HL-60/S4 (cell line): ENCODE data around the gene GLB1L.
"Not testable (repeated sequence)": the region's sequence is repeated elsewhere in the genome, so short reads cannot be mapped to it uniquely, and the experiment has no call there.

ENCODE experiments used
- in situ Hi-C: fragments of 300-500 bp; cut with MboI; formaldehyde crosslinking; loops from 2 replicates; pipeline ENCODE4 v1.14.3; 2022; ENCODE audit warnings: low sequenced_read_pairs

The GLB1L gene

GRCh38 chr2:219209236-219210195 is 35.7 kb downstream of the GLB1L start:
- in situ Hi-C loops, result loop anchor here (10.0 kb wide), 1 partner anchor 45 kb away; the partner anchor contains the start of gene NHEJ1

GRCh38 chr2:219207884-219208740 is 37.1 kb downstream of the GLB1L start:
- in situ Hi-C loops, result no loop called here

GRCh38 chr2:219207134-219207883 is 37.9 kb downstream of the GLB1L start:
- in situ Hi-C loops, result no loop called here

GRCh38 chr2:219206328-219207133 is 38.7 kb downstream of the GLB1L start, which contains the start of gene ZFAND2B:
ZFAND2B (plus strand) TSS chr2:219206782; CDS start chr2:219206988, 206 bp downstream.
- in situ Hi-C loops, result no loop called here

GRCh38 chr2:219205981-219206327 is 39.3 kb downstream of the GLB1L start:
- in situ Hi-C loops, result no loop called here

GRCh38 chr2:219205165-219205538 is 40.1 kb downstream of the GLB1L start:
- in situ Hi-C loops, result no loop called here

- in situ Hi-C loops, result no loop called here
These were observed 40.6 kb downstream of the GLB1L start for GRCh38 chr2:219204425-219205164.

GRCh38 chr2:219201331-219201730 is 43.9 kb downstream of the GLB1L start:
- in situ Hi-C loops, result not testable (repeated sequence)

GRCh38 chr2:219200502-219201326 is 44.5 kb downstream of the GLB1L start:
- in situ Hi-C loops, result not testable (repeated sequence)

- in situ Hi-C loops, result no loop called here
These were observed 45.6 kb downstream of the GLB1L start for GRCh38 chr2:219199470-219200211.

- in situ Hi-C loops, result no loop called here
These were observed 46.3 kb downstream of the GLB1L start for GRCh38 chr2:219198974-219199373.

GRCh38 chr2:219197388-219197787 is 47.9 kb downstream of the GLB1L start:
- in situ Hi-C loops, result no loop called here

GRCh38 chr2:219186754-219187456 is 58.3 kb downstream of the GLB1L start:
- in situ Hi-C loops, result no loop called here
